IMR-90 (cell line): ENCODE data around the gene ERBB4. TPM values are rescaled to one million over a fixed set of nuclear protein-coding genes. Genes with fewer than 3 reads are reported as not detected.

Experiments used
- ATAC-seq: fragments of 200-7000 bp; cut with Tn5 transposase; 2 replicates; pipeline ENCODE4 v1.9.1; 2020; ENCODE audit warnings: low read depth, mild to moderate bottlenecking, moderate library complexity
- BruUV-seq: library from RNA; stranded (reverse); fragments of 400-500 nt; replicated peaks from 2 replicates; lab custom pipeline; 2021; lab: Mats Ljungman, UMichigan
- CTCF ChIA-PET: fragments of 300-600 bp; formaldehyde crosslinking; extraction: SDS; loops from one replicate; lab custom pipeline; 2021; ENCODE audit warnings: antibody characterized with exemption; lab: Yijun Ruan, JAX
- POLR2A ChIA-PET: fragments of 300-600 bp; sonication (Branson Sonifier 250); formaldehyde crosslinking; loops from one replicate; lab custom pipeline; 2022; ENCODE audit warnings: antibody characterized with exemption; ENCODE audit not compliant: unreplicated experiment; lab: Charles Lee
- DNase-seq: peaks from one replicate; pipeline ENCODE4 v3.0.0; 2013
- H2AFZ ChIP-seq: replicated peaks from 2 replicates; pipeline ENCODE3; 2013; ENCODE audit warnings: low read length, mild to moderate bottlenecking; ENCODE audit not compliant: poor library complexity
- H2AK5ac ChIP-seq: 2 replicates; pipeline ENCODE4 v1.6.1; 2013; ENCODE audit warnings: low read depth, low read length, inconsistent platforms
- H2AK9ac ChIP-seq: replicated peaks from 2 replicates; pipeline ENCODE3; 2013; ENCODE audit warnings: mild to moderate bottlenecking, low read depth, low read length, moderate library complexity; ENCODE audit not compliant: poor library complexity
- H2BK120ac ChIP-seq: 2 replicates; pipeline ENCODE4 v1.6.1; 2013; ENCODE audit warnings: low read depth, low read length, inconsistent platforms
- H2BK15ac ChIP-seq: 3 replicates; pipeline ENCODE4 v1.6.1; 2013; ENCODE audit warnings: low read depth, low read length, inconsistent platforms
- H2BK20ac ChIP-seq: 2 replicates; pipeline ENCODE4 v1.6.1; 2013; ENCODE audit warnings: low read depth, mild to moderate bottlenecking, inconsistent platforms, low read length, moderate library complexity
- H2BK5ac ChIP-seq: 2 replicates; pipeline ENCODE4 v1.6.1; 2013; ENCODE audit warnings: mild to moderate bottlenecking, low read depth, low read length, inconsistent platforms; ENCODE audit not compliant: poor library complexity, severe bottlenecking
- H3K14ac ChIP-seq: replicated peaks from 2 replicates; pipeline ENCODE4 v1.6.1; 2013; ENCODE audit warnings: low read depth, low read length, inconsistent platforms
- H3K18ac ChIP-seq: 2 replicates; pipeline ENCODE4 v1.6.1; 2013; ENCODE audit warnings: low read depth, low read length, control low read depth
- H3K23ac ChIP-seq: 2 replicates; pipeline ENCODE4 v1.6.1; 2013; ENCODE audit warnings: low read depth, low read length, inconsistent platforms
- H3K27ac ChIP-seq: 2 replicates; pipeline ENCODE4 v1.5.1; 2013; ENCODE audit warnings: mild to moderate bottlenecking, control low read depth, low read length; ENCODE audit not compliant: insufficient read depth
- H3K27me3 ChIP-seq: 2 replicates; pipeline ENCODE4 v1.6.1; 2013; ENCODE audit warnings: low read length; ENCODE audit not compliant: control insufficient read depth, insufficient read depth
- H3K36me3 ChIP-seq: 2 replicates; pipeline ENCODE4 v1.6.1; 2013; ENCODE audit warnings: low read length, mixed read lengths; ENCODE audit not compliant: control insufficient read depth, insufficient read depth
- H3K4ac ChIP-seq: 2 replicates; pipeline ENCODE4 v1.6.1; 2013; ENCODE audit warnings: low read depth, low read length, inconsistent platforms
- H3K4me1 ChIP-seq: 2 replicates; pipeline ENCODE4 v1.6.1; 2013; ENCODE audit warnings: low read length, mixed read lengths; ENCODE audit not compliant: control insufficient read depth, insufficient read depth
- H3K4me2 ChIP-seq: 2 replicates; pipeline ENCODE4 v1.6.1; 2013; ENCODE audit warnings: low read depth, mild to moderate bottlenecking, control low read depth, low read length, moderate library complexity
- H3K4me3 ChIP-seq: 2 replicates; pipeline ENCODE4 v1.5.1; 2013; ENCODE audit warnings: low read depth, mild to moderate bottlenecking, control low read depth, low read length, moderate library complexity; ENCODE audit not compliant: insufficient read depth
- H3K56ac ChIP-seq: 2 replicates; pipeline ENCODE4 v1.6.1; 2013; ENCODE audit warnings: low read length, inconsistent platforms; ENCODE audit not compliant: insufficient read depth; ENCODE audit errors: extremely low read depth
- H3K79me1 ChIP-seq, 2 experiments: 2 replicates each; pipeline ENCODE4 v1.6.1; 2013; ENCODE audit warnings: low read length in 2 of 2, inconsistent platforms in 1 of 2, low read depth in 1 of 2
- H3K9ac ChIP-seq: 2 replicates; pipeline ENCODE4 v1.6.1; 2013; ENCODE audit warnings: low read depth, low read length, control low read depth
- H3K9me1 ChIP-seq: 2 replicates; pipeline ENCODE4 v1.6.1; 2013; ENCODE audit warnings: low read length, inconsistent platforms; ENCODE audit not compliant: insufficient read depth
- H3K9me3 ChIP-seq: 2 replicates; pipeline ENCODE4 v1.6.1; 2013; ENCODE audit warnings: low read length; ENCODE audit not compliant: control insufficient read depth, insufficient read depth
- H4K20me1 ChIP-seq: 2 replicates; pipeline ENCODE4 v1.6.1; 2013; ENCODE audit warnings: low read length, inconsistent platforms; ENCODE audit not compliant: insufficient read depth
- H4K5ac ChIP-seq: 2 replicates; pipeline ENCODE4 v1.6.1; 2013; ENCODE audit warnings: mild to moderate bottlenecking, low read depth, low read length, control low read depth
- H4K8ac ChIP-seq, 2 experiments: 2 replicates each; pipeline ENCODE4 v1.6.1; 2013; ENCODE audit warnings: low read depth in 2 of 2, low read length in 2 of 2, control low read depth in 1 of 2, inconsistent platforms in 1 of 2
- H4K91ac ChIP-seq: 2 replicates; pipeline ENCODE4 v1.6.1; 2013; ENCODE audit warnings: low read depth, low read length, inconsistent platforms; ENCODE audit not compliant: insufficient read depth
- BHLHE40 ChIP-seq: fragments of 150-350 bp; IDR thresholded peaks from 2 replicates; pipeline ENCODE4 v1.6.1; 2016; ENCODE audit warnings: mild to moderate bottlenecking, low read depth, low read length
- CEBPB ChIP-seq: IDR thresholded peaks from 2 replicates; pipeline ENCODE4 v1.6.1; 2012; ENCODE audit warnings: low read depth, low read length, improper control_type of control experiment
- CHD1 ChIP-seq: IDR thresholded peaks from 2 replicates; pipeline ENCODE4 v1.6.1; 2012; ENCODE audit warnings: low read depth, low read length, improper control_type of control experiment
- CTCF ChIP-seq: conservative IDR thresholded peaks from 2 replicates; pipeline ENCODE4 v1.5.1; 2012; ENCODE audit warnings: mild to moderate bottlenecking, low read depth, low read length, improper control_type of control experiment
- ELK1 ChIP-seq: fragments of 150-350 bp; IDR thresholded peaks from 2 replicates; pipeline ENCODE4 v1.6.1; 2016; ENCODE audit warnings: low read depth, mild to moderate bottlenecking, low read length, moderate library complexity, borderline replicate concordance
- FOS ChIP-seq: fragments of 150-350 bp; IDR thresholded peaks from 2 replicates; pipeline ENCODE4 v1.6.1; 2016; ENCODE audit warnings: low read depth, low read length
- MAFK ChIP-seq: IDR thresholded peaks from 2 replicates; pipeline ENCODE4 v1.6.1; 2012; ENCODE audit warnings: low read depth, low read length, improper control_type of control experiment
- NFE2L2 ChIP-seq: fragments of 150-350 bp; IDR thresholded peaks from 2 replicates; pipeline ENCODE4 v1.6.1; 2016; ENCODE audit warnings: low read depth, mild to moderate bottlenecking, low read length
- POLR2A ChIP-seq: IDR thresholded peaks from 2 replicates; pipeline ENCODE4 v1.6.1; 2012; ENCODE audit warnings: mild to moderate bottlenecking, low read depth, low read length
- RAD21 ChIP-seq: IDR thresholded peaks from 2 replicates; pipeline ENCODE4 v1.6.1; 2012; ENCODE audit warnings: low read length, improper control_type of control experiment
- RCOR1 ChIP-seq: IDR thresholded peaks from 2 replicates; pipeline ENCODE4 v1.6.1; 2012; ENCODE audit warnings: mild to moderate bottlenecking, low read length, improper control_type of control experiment; ENCODE audit not compliant: insufficient replicate concordance
- RFX5 ChIP-seq: IDR thresholded peaks from 2 replicates; pipeline ENCODE4 v1.8.0; 2012; ENCODE audit warnings: low read depth, mild to moderate bottlenecking, low read length, moderate library complexity
- SMC3 ChIP-seq: fragments of 150-350 bp; IDR thresholded peaks from 2 replicates; pipeline ENCODE4 v1.6.1; 2016; ENCODE audit warnings: low read depth, mild to moderate bottlenecking, antibody characterized with exemption, low read length, moderate library complexity
- USF2 ChIP-seq: fragments of 150-350 bp; IDR thresholded peaks from 2 replicates; pipeline ENCODE4 v1.6.1; 2017; ENCODE audit warnings: mild to moderate bottlenecking, antibody characterized with exemption, low read length, low read depth
- WGBS, 2 experiments: methylation state at CpG; one replicate each; pipeline versions ENCODE4 v1.1.5 to v1.1.7; 2013; ENCODE audit warnings: missing lambda C conversion rate in 2 of 2; ENCODE audit not compliant: insufficient read length in 1 of 2; ENCODE audit errors: extremely low coverage in 2 of 2; 5-methylcytosine and 5-hydroxymethylcytosine counted together
- dilution Hi-C: fragments of 300-500 bp; cut with HindIII; formaldehyde crosslinking; loops from one replicate; pipeline ENCODE4 v1.14.3; 2018; ENCODE audit warnings: low sequenced_read_pairs; ENCODE audit not compliant: unreplicated experiment
- in situ Hi-C: fragments of 300-500 bp; cut with MboI; formaldehyde crosslinking; loops from 3 replicates; pipeline ENCODE4 v1.14.3; 2019; ENCODE audit warnings: low sequenced_read_pairs, inconsistent platforms, mixed read lengths
- intact Hi-C: fragments of 100-400 bp; cut with micrococcal nuclease; formaldehyde crosslinking; loops from 2 replicates; pipeline ENCODE4 v1.10.0; 2022
- polyA plus RNA-seq, 3 experiments: library from polyadenylated mRNA; depleted of rRNA; stranded (reverse); fragments of >200 nt; gene quantifications; 2 replicates each; pipeline ENCODE4 v1.2.3, GENCODE V29; 2012; ENCODE audit warnings: low replicate concordance in 1 of 3
- total RNA-seq: library from RNA; depleted of rRNA; stranded (reverse); fragments of >200 nt; gene quantifications from 2 replicates; pipeline ENCODE4 v1.2.3, GENCODE V29; 2012

The ERBB4 gene
- total and polyA plus RNA-seq, 2 of the 4 experiments (the other 2 are of a cell fraction), result not detected

- intact Hi-C loops, result no loop called here
- no peak overlapping the region for H3K4me3 ChIP-seq
- H2BK120ac ChIP-seq, result no peak overlapping the region
- H3K4ac ChIP-seq, result no peak overlapping the region
- H3K9ac ChIP-seq, result no peak overlapping the region
- H3K56ac ChIP-seq, result no peak overlapping the region
- H3K23ac ChIP-seq, result no peak overlapping the region
- H4K91ac ChIP-seq, result no peak overlapping the region
- no peaks in the 10 kb centered on the region for H3K79me1 ChIP-seq
- ChIA-PET CTCF (interaction anchor here (0.7 kb wide), 1 partner anchor 363 kb away, joined by 3 read pairs; no protein-coding TSS in a partner anchor), POLR2A (no interaction called here)
- H3K9me3 ChIP-seq, result no peaks in the 10 kb centered on the region
- TF ChIP-seq CTCF (no peak), SMC3 (no peak), NFE2L2 (no peak), POLR2A (no peak), MAFK (no peak), ELK1 (no peak), BHLHE40 (no peak), RAD21 (no peak), CEBPB (no peak), RFX5 (no peak), CHD1 (no peak), RCOR1 (no peak), FOS (no peak), USF2 (no peak)
- no peaks in the 10 kb centered on the region for H4K20me1 ChIP-seq
- H3K4me1 ChIP-seq, result no peaks in the 10 kb centered on the region
- H3K36me3 ChIP-seq, result no peaks in the 10 kb centered on the region
- no peak overlapping the region for H3K14ac ChIP-seq
- H3K9me1 ChIP-seq, result no peaks in the 10 kb centered on the region
- no peak overlapping the region for H4K8ac ChIP-seq
- no peak for ATAC-seq
- H4K5ac ChIP-seq, result no peak overlapping the region
- H3K27ac ChIP-seq, result no peak overlapping the region
- dilution Hi-C loops, result no loop called here
- no peak overlapping the region for H2BK5ac ChIP-seq
- DNase-seq, result no peak
- no peak overlapping the region for H3K4me2 ChIP-seq
- no peaks in the 10 kb centered on the region for H3K27me3 ChIP-seq
- H2AK9ac ChIP-seq, result no peak overlapping the region
- no peak overlapping the region for H2BK20ac ChIP-seq
- no peak overlapping the region for H2AK5ac ChIP-seq
- in situ Hi-C loops, result no loop called here
- H2AFZ ChIP-seq, result no peak overlapping the region
- no peak overlapping the region for H3K18ac ChIP-seq
- no peak overlapping the region for H2BK15ac ChIP-seq
- BruUV-seq, result no TSS peak
- no CpG with 5 or more reads among the region's 1 CpG for WGBS, 2 experiments
These were observed 65.4 kb downstream of the ERBB4 start for GRCh38 chr2:212473211-212473610.
